Right ventricle myocardium superior (tissue), 1 donor: ENCODE measurements around the gene GIMAP1. TPM values are rescaled to one million over a fixed set of nuclear protein-coding genes. Genes with fewer than 3 reads are reported as not detected.

Experiments
- ATAC-seq: fragments of 200-7000 bp; cut with Tn5 transposase; one replicate; pipeline ENCODE4 v1.9.1; 2020; ENCODE audit warnings: mild to moderate bottlenecking; ENCODE audit not compliant: poor library complexity
- DNase-seq: peaks from one replicate; pipeline ENCODE4 v3.0.0-alpha.2; 2020
- intact Hi-C: fragments of 100-400 bp; cut with DNase I; formaldehyde crosslinking; loops from one replicate; pipeline ENCODE4 v1.11.2; 2022
- total RNA-seq: library from RNA; stranded (reverse); fragmentation: NEBNext Ultra II Directional; extraction: Animal tissue kit (Norgen Biotek cat#: 25700); gene quantifications from one replicate; pipeline ENCODE4 v1.2.1, GENCODE V29; 2021
- donor health status: DM: no; HTN: yes; CAD: no; lungs with severe emphysema.

GIMAP1 gene
- total RNA-seq, 1 donor from 2014 or later = 5.6 TPM

- DNase-seq (no peak), ATAC-seq (no peak)
- intact Hi-C loops = no loop called here
Measured at GRCh38 chr7:150719436-150719835, 3.0 kb downstream of the GIMAP1 start.

GRCh38 chr7:150719960-150720891 lies 3.8 kb downstream of the GIMAP1 start:
- intact Hi-C loops = no loop called here
- no peak for DNase-seq
- no peak for ATAC-seq

- peak; percentile 57 for DNase-seq
- peak; percentile 45 for ATAC-seq
- intact Hi-C loops = no loop called here
Measured at GRCh38 chr7:150721970-150722373, 5.6 kb downstream of the GIMAP1 start.

- intact Hi-C loops = no loop called here
- peak; percentile 18 for ATAC-seq
- no peak for DNase-seq
Measured at GRCh38 chr7:150722431-150722931, 6.1 kb downstream of the GIMAP1 start.

- no peak for DNase-seq
- intact Hi-C loops = no loop called here
- ATAC-seq = no peak
Measured at GRCh38 chr7:150723467-150723866, 7.1 kb downstream of the GIMAP1 start.

- intact Hi-C loops = no loop called here
- ATAC-seq (no peak), DNase-seq (no peak)
Measured at GRCh38 chr7:150727381-150727780, 11.0 kb downstream of the GIMAP1 start.

- intact Hi-C loops = no loop called here
- no peak for ATAC-seq
- DNase-seq = no peak
Measured at GRCh38 chr7:150728011-150728410, 11.6 kb downstream of the GIMAP1 start.

GRCh38 chr7:150728609-150729008 lies 12.2 kb downstream of the GIMAP1 start:
- intact Hi-C loops = no loop called here
- ATAC-seq (no peak), DNase-seq (no peak)

- intact Hi-C loops = no loop called here
- no peak for DNase-seq
- no peak for ATAC-seq
Measured at GRCh38 chr7:150731916-150732315, 15.5 kb downstream of the GIMAP1 start.

- DNase-seq (no peak), ATAC-seq (no peak)
- intact Hi-C loops = no loop called here
Measured at GRCh38 chr7:150732786-150733481, 16.5 kb downstream of the GIMAP1 start.

- intact Hi-C loops = no loop called here
- DNase-seq (no peak), ATAC-seq (no peak)
Measured at GRCh38 chr7:150733482-150734095, 17.2 kb downstream of the GIMAP1 start.

- intact Hi-C loops = no loop called here
- no peak for DNase-seq
- no peak for ATAC-seq
Measured at GRCh38 chr7:150734254-150734653, 17.8 kb downstream of the GIMAP1 start.

GRCh38 chr7:150735596-150736358 lies 19.4 kb downstream of the GIMAP1 start:
- intact Hi-C loops = no loop called here
- ATAC-seq (no peak), DNase-seq (no peak)

GRCh38 chr7:150736864-150737263 lies 20.5 kb downstream of the GIMAP1 start:
- ATAC-seq = no peak
- intact Hi-C loops = no loop called here
- no peak for DNase-seq

- intact Hi-C loops = no loop called here
- DNase-seq (peak; percentile 54), ATAC-seq (peak; percentile 64)
Measured at GRCh38 chr7:150737265-150738055, 21.0 kb downstream of the GIMAP1 start, which contains the start of gene GIMAP5. TSS of gene GIMAP5 (plus strand) at chr7:150737418. CDS start at chr7:150740885, 3,467 bp downstream.

- DNase-seq (no peak), ATAC-seq (no peak)
- intact Hi-C loops = no loop called here
Measured at GRCh38 chr7:150738092-150738491, 21.7 kb downstream of the GIMAP1 start.

GRCh38 chr7:150738591-150739001 lies 22.2 kb downstream of the GIMAP1 start:
- no peak for DNase-seq
- intact Hi-C loops = no loop called here
- ATAC-seq = no peak

- DNase-seq (no peak), ATAC-seq (peak; percentile 37)
- intact Hi-C loops = no loop called here
Measured at GRCh38 chr7:150739033-150739432, 22.6 kb downstream of the GIMAP1 start.
